ENCODE results near the gene ACOD1.

DNA sequence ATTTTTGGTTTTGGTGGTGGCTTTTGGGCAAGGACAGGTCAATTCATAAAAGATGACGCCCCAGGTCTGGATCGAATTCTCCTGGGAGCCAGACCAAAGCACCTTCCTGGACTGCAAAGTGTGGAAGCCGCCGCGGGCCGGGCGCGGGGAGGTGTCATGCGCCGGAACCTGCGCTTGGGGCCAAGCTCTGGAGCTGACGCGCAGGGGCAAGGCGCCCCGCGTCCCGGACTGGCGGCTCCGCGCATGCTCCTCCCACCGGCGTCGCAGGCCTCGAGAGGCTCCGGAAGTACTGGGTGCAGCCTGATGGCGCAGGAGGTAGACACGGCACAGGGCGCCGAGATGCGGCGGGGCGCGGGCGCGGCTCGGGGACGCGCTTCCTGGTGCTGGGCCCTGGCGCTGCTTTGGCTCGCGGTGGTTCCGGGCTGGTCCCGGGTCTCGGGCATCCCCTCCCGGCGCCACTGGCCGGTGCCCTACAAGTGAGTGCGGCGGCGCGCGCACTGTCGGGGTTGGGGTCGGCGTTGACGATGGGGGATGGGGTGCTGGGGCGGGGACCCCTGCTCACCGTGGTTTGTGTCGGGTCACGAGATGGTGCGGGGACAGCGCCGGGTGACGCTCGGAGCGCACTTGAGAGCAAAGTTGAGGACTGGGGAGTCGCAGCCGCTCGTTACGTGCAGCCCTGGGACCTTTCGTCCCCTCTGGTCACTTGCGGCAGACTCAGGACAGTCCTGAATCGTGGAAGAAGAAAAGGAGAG, 43.7 kb downstream of the ACOD1 start, which contains the start of gene CLN5:
- TF ChIP-seq, protein P1, sequence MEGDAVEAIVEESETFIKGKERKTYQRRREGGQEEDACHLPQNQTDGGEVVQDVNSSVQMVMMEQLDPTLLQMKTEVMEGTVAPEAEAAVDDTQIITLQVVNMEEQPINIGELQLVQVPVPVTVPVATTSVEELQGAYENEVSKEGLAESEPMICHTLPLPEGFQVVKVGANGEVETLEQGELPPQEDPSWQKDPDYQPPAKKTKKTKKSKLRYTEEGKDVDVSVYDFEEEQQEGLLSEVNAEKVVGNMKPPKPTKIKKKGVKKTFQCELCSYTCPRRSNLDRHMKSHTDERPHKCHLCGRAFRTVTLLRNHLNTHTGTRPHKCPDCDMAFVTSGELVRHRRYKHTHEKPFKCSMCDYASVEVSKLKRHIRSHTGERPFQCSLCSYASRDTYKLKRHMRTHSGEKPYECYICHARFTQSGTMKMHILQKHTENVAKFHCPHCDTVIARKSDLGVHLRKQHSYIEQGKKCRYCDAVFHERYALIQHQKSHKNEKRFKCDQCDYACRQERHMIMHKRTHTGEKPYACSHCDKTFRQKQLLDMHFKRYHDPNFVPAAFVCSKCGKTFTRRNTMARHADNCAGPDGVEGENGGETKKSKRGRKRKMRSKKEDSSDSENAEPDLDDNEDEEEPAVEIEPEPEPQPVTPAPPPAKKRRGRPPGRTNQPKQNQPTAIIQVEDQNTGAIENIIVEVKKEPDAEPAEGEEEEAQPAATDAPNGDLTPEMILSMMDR (IDR thresholded peaks at IDR 0.05): peak in 2 of 3 experiments; percentile 33 to 64
- TF ChIP-seq POLR2A (IDR thresholded peaks at IDR 0.05): peak; percentile 95
